ENCODE data around the gene TIMP2. TPM values are rescaled to one million over a fixed set of nuclear protein-coding genes. Genes with fewer than 3 reads are reported as not detected.

The TIMP2 gene
- total RNA-seq, 2 donors from 2014 or later: 0.74 to 0.86 TPM

- Mint-ChIP-seq H3K4me3 (no peak overlapping the region), H3K27me3 (no peaks in the 10 kb centered on the region), H3K9me3 (no peaks in the 10 kb centered on the region), H3K4me1 (no peaks in the 10 kb centered on the region), H3K27ac (no peak overlapping the region), H3K36me3 (ENCODE audit: low read depth) (no peaks in the 10 kb centered on the region)
- no peak for ATAC-seq (replicated peaks)
Observed at GRCh38 chr17:78852709-78853121, 72.5 kb downstream of the TIMP2 start.

- H3K4me3 Mint-ChIP-seq: no peak overlapping the region
- ATAC-seq (replicated peaks): no peak
- H3K9me3 Mint-ChIP-seq: no peaks in the 10 kb centered on the region
- no peaks in the 10 kb centered on the region for H3K36me3 Mint-ChIP-seq (ENCODE audit: low read depth)
- no peaks in the 10 kb centered on the region for H3K27me3 Mint-ChIP-seq
- no peak overlapping the region for H3K27ac Mint-ChIP-seq
- H3K4me1 Mint-ChIP-seq: peaks cover 8% of the 10 kb centered on the region
Observed at GRCh38 chr17:78849026-78849425, 76.2 kb downstream of the TIMP2 start.

GRCh38 chr17:78847052-78847451, 78.1 kb downstream of the TIMP2 start:
- Mint-ChIP-seq H3K27ac (no peak overlapping the region), H3K4me1 (peaks cover 9% of the 10 kb centered on the region), H3K4me3 (no peak overlapping the region), H3K9me3 (no peaks in the 10 kb centered on the region), H3K36me3 (ENCODE audit: low read depth) (no peaks in the 10 kb centered on the region), H3K27me3 (no peaks in the 10 kb centered on the region)
- ATAC-seq (replicated peaks): no peak

- H3K4me3 Mint-ChIP-seq: no peak overlapping the region
- no peak overlapping the region for H3K27ac Mint-ChIP-seq
Observed at GRCh38 chr17:78844301-78845005, 80.7 kb downstream of the TIMP2 start.

GRCh38 chr17:78842881-78843565, 82.2 kb downstream of the TIMP2 start:
- H3K4me1 Mint-ChIP-seq: peaks cover 19% of the 10 kb centered on the region
- H3K4me3 Mint-ChIP-seq: no peak overlapping the region
- H3K27ac Mint-ChIP-seq: no peak overlapping the region
- H3K27me3 Mint-ChIP-seq: no peaks in the 10 kb centered on the region
- peaks cover 24% of the 10 kb centered on the region for H3K36me3 Mint-ChIP-seq (ENCODE audit: low read depth)
- H3K9me3 Mint-ChIP-seq: no peaks in the 10 kb centered on the region
- ATAC-seq (replicated peaks): no peak

More at GRCh38 chr17:78844301-78845005, 80.7 kb downstream of the TIMP2 start:
- H3K9me3 Mint-ChIP-seq: no peaks in the 10 kb centered on the region
- no peak for ATAC-seq (replicated peaks)
- no peaks in the 10 kb centered on the region for H3K27me3 Mint-ChIP-seq
- peaks cover 10% of the 10 kb centered on the region for H3K4me1 Mint-ChIP-seq
- peaks cover 10% of the 10 kb centered on the region for H3K36me3 Mint-ChIP-seq (ENCODE audit: low read depth)

- Mint-ChIP-seq H3K36me3 (ENCODE audit: low read depth) (peaks cover 45% of the 10 kb centered on the region), H3K27me3 (no peaks in the 10 kb centered on the region), H3K4me3 (peak within 1 kb of the TSS; percentile 87), H3K4me1 (peaks cover 32% of the 10 kb centered on the region), H3K9me3 (no peaks in the 10 kb centered on the region), H3K27ac (peak within 1 kb of the TSS; percentile 92)
- ATAC-seq (replicated peaks): peak; percentile 91
Observed at GRCh38 chr17:78840780-78841611, 84.2 kb downstream of the TIMP2 start, which contains the start of gene USP36. USP36 (minus strand) TSS chr17:78840814; CDS start chr17:78836363, 4,451 bp downstream.

GRCh38 chr17:78840530-78840779, 84.7 kb downstream of the TIMP2 start:
- peak overlapping the region; percentile 87 for H3K4me3 Mint-ChIP-seq
- peak overlapping the region; percentile 92 for H3K27ac Mint-ChIP-seq
- ATAC-seq (replicated peaks): no peak
- H3K4me1 Mint-ChIP-seq: peaks cover 32% of the 10 kb centered on the region
- no peaks in the 10 kb centered on the region for H3K9me3 Mint-ChIP-seq
- peaks cover 50% of the 10 kb centered on the region for H3K36me3 Mint-ChIP-seq (ENCODE audit: low read depth)
- no peaks in the 10 kb centered on the region for H3K27me3 Mint-ChIP-seq

GRCh38 chr17:78839762-78840529, 85.2 kb downstream of the TIMP2 start:
- peak overlapping the region; percentile 92 for H3K27ac Mint-ChIP-seq
- peak overlapping the region; percentile 87 for H3K4me3 Mint-ChIP-seq
- H3K36me3 Mint-ChIP-seq (ENCODE audit: low read depth): peaks cover 55% of the 10 kb centered on the region
- H3K9me3 Mint-ChIP-seq: no peaks in the 10 kb centered on the region
- peaks cover 32% of the 10 kb centered on the region for H3K4me1 Mint-ChIP-seq
- peak; percentile 22 for ATAC-seq (replicated peaks)
- no peaks in the 10 kb centered on the region for H3K27me3 Mint-ChIP-seq

- Mint-ChIP-seq H3K27me3 (no peaks in the 10 kb centered on the region), H3K4me1 (peaks cover 27% of the 10 kb centered on the region), H3K4me3 (peak overlapping the region; percentile 87), H3K9me3 (no peaks in the 10 kb centered on the region), H3K36me3 (ENCODE audit: low read depth) (peaks cover 62% of the 10 kb centered on the region), H3K27ac (peak overlapping the region; percentile 89)
- peak; percentile 9 for ATAC-seq (replicated peaks)
Observed at GRCh38 chr17:78839235-78839761, 85.9 kb downstream of the TIMP2 start.

- H3K4me1 Mint-ChIP-seq: peaks cover 23% of the 10 kb centered on the region
- peak overlapping the region; percentile 87 for H3K4me3 Mint-ChIP-seq
- no peaks in the 10 kb centered on the region for H3K27me3 Mint-ChIP-seq
- no peak for ATAC-seq (replicated peaks)
- H3K36me3 Mint-ChIP-seq (ENCODE audit: low read depth): peaks cover 69% of the 10 kb centered on the region
- H3K9me3 Mint-ChIP-seq: no peaks in the 10 kb centered on the region
- peak overlapping the region; percentile 89 for H3K27ac Mint-ChIP-seq
Observed at GRCh38 chr17:78838574-78839005, 86.6 kb downstream of the TIMP2 start.

- no peak for ATAC-seq (replicated peaks)
- Mint-ChIP-seq H3K36me3 (ENCODE audit: low read depth) (peaks cover 89% of the 10 kb centered on the region), H3K27ac (peak overlapping the region; percentile 21), H3K4me1 (peaks cover 23% of the 10 kb centered on the region), H3K27me3 (no peaks in the 10 kb centered on the region), H3K4me3 (no peak overlapping the region), H3K9me3 (no peaks in the 10 kb centered on the region)
Observed at GRCh38 chr17:78836420-78837021, 88.7 kb downstream of the TIMP2 start.

GRCh38 chr17:78834571-78834970, 90.6 kb downstream of the TIMP2 start:
- no peak for ATAC-seq (replicated peaks)
- Mint-ChIP-seq H3K4me1 (peaks cover 26% of the 10 kb centered on the region), H3K4me3 (no peak overlapping the region), H3K27me3 (no peaks in the 10 kb centered on the region), H3K27ac (no peak overlapping the region), H3K9me3 (no peaks in the 10 kb centered on the region), H3K36me3 (ENCODE audit: low read depth) (peaks cover 100% of the 10 kb centered on the region)

GRCh38 chr17:78832541-78832810, 92.7 kb downstream of the TIMP2 start:
- Mint-ChIP-seq H3K4me1 (peaks cover 17% of the 10 kb centered on the region), H3K9me3 (no peaks in the 10 kb centered on the region), H3K4me3 (no peak overlapping the region), H3K36me3 (ENCODE audit: low read depth) (peaks cover 100% of the 10 kb centered on the region), H3K27me3 (no peaks in the 10 kb centered on the region), H3K27ac (no peak overlapping the region)
- ATAC-seq (replicated peaks): no peak
